GM12874 (cell line): ENCODE results near the gene STRIT1.

Experiments
- TF ChIP-seq, protein P1 (sequence below): IDR thresholded peaks from 2 replicates; pipeline ENCODE4 v1.5.1; 2011; ENCODE audit warnings: low read depth, mild to moderate bottlenecking, control low read depth, low read length, moderate library complexity; ENCODE audit not compliant: insufficient read depth

Gene STRIT1

DNA sequence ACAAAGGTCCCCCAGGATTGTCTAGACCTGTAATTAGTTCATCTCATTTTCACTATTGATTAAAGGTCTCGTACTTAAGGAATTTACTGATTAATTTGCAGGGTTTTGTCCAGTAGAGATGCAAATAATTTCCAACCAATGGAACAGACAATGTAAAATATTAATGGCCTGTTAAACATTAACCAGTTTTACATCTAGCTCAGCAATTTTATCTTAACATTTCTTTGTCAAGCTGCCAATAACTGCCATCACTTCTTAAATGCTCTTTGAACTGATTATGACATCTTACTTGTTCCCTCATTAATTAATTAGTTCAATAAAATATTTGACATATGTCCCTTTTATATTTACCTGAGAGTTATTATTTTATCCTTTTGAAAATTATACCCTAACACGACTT is 9.4 kb upstream of the STRIT1 start:
- TF ChIP-seq, protein P1, sequence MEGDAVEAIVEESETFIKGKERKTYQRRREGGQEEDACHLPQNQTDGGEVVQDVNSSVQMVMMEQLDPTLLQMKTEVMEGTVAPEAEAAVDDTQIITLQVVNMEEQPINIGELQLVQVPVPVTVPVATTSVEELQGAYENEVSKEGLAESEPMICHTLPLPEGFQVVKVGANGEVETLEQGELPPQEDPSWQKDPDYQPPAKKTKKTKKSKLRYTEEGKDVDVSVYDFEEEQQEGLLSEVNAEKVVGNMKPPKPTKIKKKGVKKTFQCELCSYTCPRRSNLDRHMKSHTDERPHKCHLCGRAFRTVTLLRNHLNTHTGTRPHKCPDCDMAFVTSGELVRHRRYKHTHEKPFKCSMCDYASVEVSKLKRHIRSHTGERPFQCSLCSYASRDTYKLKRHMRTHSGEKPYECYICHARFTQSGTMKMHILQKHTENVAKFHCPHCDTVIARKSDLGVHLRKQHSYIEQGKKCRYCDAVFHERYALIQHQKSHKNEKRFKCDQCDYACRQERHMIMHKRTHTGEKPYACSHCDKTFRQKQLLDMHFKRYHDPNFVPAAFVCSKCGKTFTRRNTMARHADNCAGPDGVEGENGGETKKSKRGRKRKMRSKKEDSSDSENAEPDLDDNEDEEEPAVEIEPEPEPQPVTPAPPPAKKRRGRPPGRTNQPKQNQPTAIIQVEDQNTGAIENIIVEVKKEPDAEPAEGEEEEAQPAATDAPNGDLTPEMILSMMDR = no peak

GRCh38 chr3:155302481-155302880 is 9.0 kb upstream of the STRIT1 start:
- TF ChIP-seq, protein P1 = no peak

DNA sequence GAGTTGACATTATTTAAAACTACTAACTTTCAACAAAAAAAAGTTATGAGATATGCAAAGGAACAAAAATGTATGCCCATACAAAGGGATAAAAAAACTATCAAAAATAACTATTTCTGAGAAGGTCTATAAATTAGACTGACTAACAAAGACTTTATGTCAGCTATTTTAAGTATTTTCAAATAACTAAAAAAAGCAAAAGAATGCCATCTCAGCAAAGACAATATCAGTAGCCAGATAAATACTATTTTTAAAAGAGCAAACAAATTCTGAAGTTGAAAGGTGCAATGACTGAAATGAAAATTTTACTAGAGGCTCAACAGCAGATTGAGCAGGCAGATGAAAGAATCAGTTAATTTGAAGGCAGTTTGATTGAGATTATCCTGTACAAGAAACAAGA is 3.6 kb upstream of the STRIT1 start:
- TF ChIP-seq, protein P1 = no peak

DNA sequence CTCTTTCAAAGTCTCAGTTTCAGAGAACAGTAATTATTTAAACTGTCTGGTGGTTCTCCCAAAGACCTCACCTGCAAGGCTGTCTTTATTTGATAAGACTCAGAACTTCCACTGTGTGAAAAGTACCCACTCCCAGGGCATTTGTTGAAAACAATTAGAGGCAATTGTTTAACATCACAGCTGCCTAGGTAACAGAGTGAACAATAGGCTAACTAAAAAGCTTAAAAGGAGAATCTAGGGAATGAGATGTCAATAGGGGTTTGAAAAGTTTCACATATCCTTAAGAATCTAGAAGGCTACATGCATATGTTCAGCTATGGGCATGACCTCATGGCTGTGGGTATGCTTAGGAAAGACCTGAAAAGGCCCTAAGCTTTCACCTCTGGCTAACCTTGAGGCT is 2.9 kb upstream of the STRIT1 start:
- TF ChIP-seq, protein P1 = no peak

DNA sequence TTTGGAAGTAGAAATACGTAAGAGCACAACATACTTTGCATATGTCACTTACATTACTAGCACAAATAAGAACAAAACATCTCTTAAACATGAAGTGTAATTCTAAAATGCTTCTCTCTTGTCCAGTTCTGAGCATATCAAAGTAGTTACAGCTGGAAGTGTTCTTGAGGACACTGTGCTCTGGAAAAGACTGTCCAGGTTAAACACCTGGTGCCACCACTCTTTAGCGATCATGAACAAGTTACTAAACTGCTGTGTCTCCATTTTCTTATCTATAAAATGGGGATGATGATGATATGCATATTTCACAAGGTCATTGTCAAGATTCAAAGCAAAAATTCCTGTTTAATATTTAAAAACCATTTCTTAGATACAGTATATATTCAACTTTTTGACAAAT is 790 bp downstream of the STRIT1 start:
- TF ChIP-seq, protein P1 = no peak

DNA sequence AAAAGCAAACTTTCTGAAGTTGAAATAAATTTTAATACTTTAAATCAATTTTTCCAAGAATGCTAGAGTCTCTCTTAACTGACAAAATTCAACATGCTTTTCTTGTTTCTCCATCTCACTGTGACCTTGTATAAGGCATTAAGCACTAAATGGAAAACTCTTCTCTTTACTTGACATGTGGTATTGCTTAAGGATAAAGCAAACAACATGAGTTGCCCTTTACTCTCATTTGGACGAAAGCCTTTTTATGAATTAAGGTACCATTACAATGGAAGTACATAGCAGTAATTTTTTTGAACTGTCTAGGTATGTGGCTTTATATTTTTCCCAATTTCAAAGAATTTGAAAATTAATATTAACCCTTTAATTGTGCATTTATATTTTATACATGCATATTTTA is 1.4 kb downstream of the STRIT1 start:
- TF ChIP-seq, protein P1 = no peak

DNA sequence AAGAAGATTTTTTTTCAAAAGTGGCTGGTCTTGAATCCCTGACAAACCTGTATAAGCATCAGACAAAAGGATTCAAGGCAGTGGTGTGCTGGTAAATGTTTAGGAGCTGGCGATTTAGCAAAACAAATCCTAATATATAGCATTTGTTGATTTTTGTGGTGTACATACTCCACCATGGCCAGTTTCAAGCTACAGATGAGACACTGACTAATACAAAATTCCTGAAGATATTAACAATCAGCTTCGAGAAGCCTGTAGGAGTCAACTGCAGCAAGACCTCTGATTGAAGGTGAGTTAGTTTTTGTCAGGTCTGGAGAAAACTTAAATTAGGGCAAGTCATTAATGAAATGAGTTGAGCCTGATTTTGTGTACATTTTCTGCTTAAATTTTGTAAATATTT is 6.7 kb downstream of the STRIT1 start:
- TF ChIP-seq, protein P1 = no peak

DNA sequence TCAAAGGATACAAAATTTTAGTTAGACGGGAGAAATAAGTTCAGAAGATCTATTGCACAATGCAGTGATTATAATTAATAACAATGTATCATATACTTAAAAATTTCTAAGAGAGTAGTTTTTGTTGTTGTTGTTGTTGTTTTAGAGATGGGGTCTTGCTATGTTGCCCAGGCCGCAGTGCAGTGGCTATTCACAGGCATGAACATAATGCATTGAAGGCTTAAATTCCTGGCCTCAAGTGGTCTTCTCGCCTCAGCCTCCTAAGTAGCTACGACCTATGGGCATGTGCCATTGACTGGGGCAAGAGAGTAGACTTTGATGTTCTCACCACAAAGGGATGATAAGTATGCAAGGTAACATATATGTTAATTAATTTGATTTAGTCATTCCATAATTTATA is 7.5 kb downstream of the STRIT1 start:
- TF ChIP-seq, protein P1 = no peak
